ENCODE measurements around the gene NCOA5. TPM values are rescaled to one million over a fixed set of nuclear protein-coding genes. Genes with fewer than 3 reads are reported as not detected.
A peak's percentile ranks its signal among the peaks of the same experiment; 100 is the strongest.

The NCOA5 gene
- total and polyA plus RNA-seq, 4 donors = 3.2 to 10.4 (median 8.7) TPM

GRCh38 chr20:46119547-46119946 is 29.8 kb upstream of the NCOA5 start:
- peaks cover 0 to 18% (median 6%) of the 10 kb centered on the region in 4 donors for H3K36me3 ChIP-seq (ENCODE audit: control insufficient read depth in 4 of 4, insufficient read depth in 3 of 4, low read depth in 1 of 4, low read length in 3 of 4)

GRCh38 chr20:46119028-46119546 is 29.3 kb upstream of the NCOA5 start:
- WGBS = 53% methylated on average over 2 of the region's 2 CpGs
- Histone ChIP-seq H3K27me3 (ENCODE audit: control insufficient read depth in 4 of 4, insufficient read depth in 4 of 4, low read length in 3 of 4) (no peaks in the 10 kb centered on the region), H3K27ac (ENCODE audit: low read depth in 1 of 2, low read length in 2 of 2) (peak overlapping the region in 1 of 2 donors; percentile 47), H3K9me3 (ENCODE audit: control insufficient read depth in 4 of 4, low read length in 3 of 4) (no peaks in the 10 kb centered on the region), H3K36me3 (ENCODE audit: control insufficient read depth in 4 of 4, insufficient read depth in 3 of 4, low read depth in 1 of 4, low read length in 3 of 4) (peaks cover 0 to 18% (median 6%) of the 10 kb centered on the region in 4 donors), H3K9ac (ENCODE audit: low read depth in 1 of 2, low read length in 2 of 2) (no peak overlapping the region), H3K4me1 (ENCODE audit: control insufficient read depth in 4 of 4, insufficient read depth in 4 of 4, low read length in 3 of 4) (peaks cover 1 to 24% (median 14%) of the 10 kb centered on the region in 4 donors), H3K4me3 (ENCODE audit: low read depth in 1 of 3, low read length in 3 of 3) (peak overlapping the region in 1 of 3 donors; percentile 11)
- TF ChIP-seq ZBTB33 (IDR thresholded peaks at IDR 0.05) = no peak
- TF ChIP-seq GABPA (IDR thresholded peaks at IDR 0.05 in 1 of 2, conservative IDR thresholded peaks at IDR 0.05 in 1 of 2) = no peak
- TF ChIP-seq HNF4G (IDR thresholded peaks at IDR 0.05) = no peak
- TF ChIP-seq RXRA (IDR thresholded peaks at IDR 0.05) = no peak
- TF ChIP-seq NR2F2 (IDR thresholded peaks at IDR 0.05) = no peak
- TF ChIP-seq REST (IDR thresholded peaks at IDR 0.05) = no peak
- no peak for TF ChIP-seq HNF4A (conservative IDR thresholded peaks at IDR 0.05)
- TF ChIP-seq FOXA2 (IDR thresholded peaks at IDR 0.05) = no peak
- no peak for TF ChIP-seq CTCF (IDR thresholded peaks at IDR 0.05; ENCODE audit: low read depth, low read length, missing input control)
- no peak for TF ChIP-seq FOXA1 (IDR thresholded peaks at IDR 0.05)
- no peak for TF ChIP-seq YY1 (IDR thresholded peaks at IDR 0.05)
- DNase-seq (ENCODE audit: low spot score) = no peak

More at GRCh38 chr20:46119547-46119946, 29.8 kb upstream of the NCOA5 start:
- DNase-seq (ENCODE audit: low spot score) = no peak
- Histone ChIP-seq H3K4me1 (ENCODE audit: control insufficient read depth in 4 of 4, insufficient read depth in 4 of 4, low read length in 3 of 4) (peaks cover 1 to 24% (median 14%) of the 10 kb centered on the region in 4 donors), H3K27me3 (ENCODE audit: control insufficient read depth in 4 of 4, insufficient read depth in 4 of 4, low read length in 3 of 4) (no peaks in the 10 kb centered on the region), H3K9ac (ENCODE audit: low read depth in 1 of 2, low read length in 2 of 2) (no peak overlapping the region), H3K27ac (ENCODE audit: low read depth in 1 of 2, low read length in 2 of 2) (no peak overlapping the region), H3K9me3 (ENCODE audit: control insufficient read depth in 4 of 4, low read length in 3 of 4) (no peaks in the 10 kb centered on the region), H3K4me3 (ENCODE audit: low read depth in 1 of 3, low read length in 3 of 3) (no peak overlapping the region)
- 87% methylated on average over 2 of the region's 2 CpGs for WGBS
- TF ChIP-seq FOXA1 (IDR thresholded peaks at IDR 0.05) = no peak
- no peak for TF ChIP-seq RXRA (IDR thresholded peaks at IDR 0.05)
- no peak for TF ChIP-seq FOXA2 (IDR thresholded peaks at IDR 0.05)
- TF ChIP-seq NR2F2 (IDR thresholded peaks at IDR 0.05) = no peak
- no peak for TF ChIP-seq ATF3 (IDR thresholded peaks at IDR 0.05)
- TF ChIP-seq REST (IDR thresholded peaks at IDR 0.05) = no peak
- TF ChIP-seq RAD21 (IDR thresholded peaks at IDR 0.05) = no peak
- no peak for TF ChIP-seq GABPA (IDR thresholded peaks at IDR 0.05 in 1 of 2, conservative IDR thresholded peaks at IDR 0.05 in 1 of 2)
- TF ChIP-seq HNF4A (conservative IDR thresholded peaks at IDR 0.05) = no peak
- TF ChIP-seq JUND (IDR thresholded peaks at IDR 0.05) = no peak
